ENCODE measurements around the gene SPATA16.

The SPATA16 gene

DNA sequence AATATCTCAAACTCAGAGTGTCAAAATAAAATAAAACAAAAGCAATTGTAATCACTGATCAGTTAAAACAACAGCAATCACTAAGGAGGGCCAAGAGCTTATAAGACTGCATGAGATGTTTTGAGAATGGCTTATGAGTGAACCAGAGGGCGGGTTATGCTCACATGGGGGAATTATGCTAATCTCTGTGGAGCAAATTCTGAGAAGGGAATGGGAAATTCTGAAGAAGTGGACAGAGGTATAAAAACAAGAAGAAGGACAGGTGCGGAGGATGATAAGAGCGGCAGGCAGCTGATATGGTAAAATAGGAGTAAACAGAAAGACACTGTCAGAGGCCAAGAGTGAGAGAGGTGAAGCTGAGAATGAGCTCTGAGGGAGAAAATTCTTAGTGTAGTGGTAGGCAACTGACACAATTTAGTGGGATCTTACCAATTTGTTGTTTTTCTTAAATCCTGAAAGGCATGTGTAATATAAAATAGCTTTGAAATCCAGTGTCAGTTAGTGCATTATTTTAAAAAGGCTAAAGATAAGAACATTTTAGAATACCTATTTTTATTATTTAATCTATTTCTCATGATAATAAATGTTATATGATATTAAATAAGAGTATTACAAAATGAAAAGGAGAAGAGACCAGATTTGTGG lies 133.8 kb downstream of the SPATA16 start:
- no peak for DNase-seq (ENCODE audit: insufficient read length, low spot score)
- no peak for FAIRE-seq

DNA sequence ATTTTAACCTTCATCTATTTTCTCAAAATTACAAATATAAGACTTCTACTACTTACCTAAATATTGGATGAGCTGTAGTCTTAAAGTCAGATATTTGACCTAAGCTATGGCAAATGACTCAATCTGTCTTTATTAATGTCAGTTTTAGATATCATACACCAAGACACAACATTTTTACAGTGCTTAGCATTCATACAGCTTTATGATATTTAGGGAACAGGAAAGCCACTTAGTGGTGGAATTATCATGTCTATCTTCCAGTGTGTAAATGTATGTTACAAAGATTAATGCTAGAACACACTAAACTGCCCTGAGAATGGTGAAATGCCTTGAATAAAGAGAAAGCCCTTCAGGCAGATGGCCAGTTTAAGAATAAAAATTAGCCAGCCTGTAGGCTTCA lies 135.0 kb downstream of the SPATA16 start:
- FAIRE-seq (no peak), DNase-seq (ENCODE audit: insufficient read length, low spot score) (no peak)

DNA sequence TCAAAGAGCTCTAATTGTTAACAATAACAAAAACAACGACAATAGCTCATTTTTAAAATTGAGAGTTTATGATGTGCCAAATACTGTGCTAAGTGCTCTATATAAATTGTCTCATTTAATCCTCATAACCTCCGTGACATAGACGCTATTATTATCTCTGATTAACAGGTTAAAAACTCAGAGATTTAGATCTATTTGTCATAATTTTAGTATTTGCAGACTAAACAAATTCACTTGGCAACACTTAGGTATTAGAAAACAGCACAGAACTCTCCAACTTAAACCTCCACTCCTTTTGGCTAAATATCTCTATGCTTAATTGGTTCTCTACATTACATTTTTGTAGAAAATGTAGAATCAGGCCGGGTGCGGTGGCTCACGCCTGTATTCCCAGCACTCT lies 136.4 kb downstream of the SPATA16 start:
- FAIRE-seq = no peak

DNA sequence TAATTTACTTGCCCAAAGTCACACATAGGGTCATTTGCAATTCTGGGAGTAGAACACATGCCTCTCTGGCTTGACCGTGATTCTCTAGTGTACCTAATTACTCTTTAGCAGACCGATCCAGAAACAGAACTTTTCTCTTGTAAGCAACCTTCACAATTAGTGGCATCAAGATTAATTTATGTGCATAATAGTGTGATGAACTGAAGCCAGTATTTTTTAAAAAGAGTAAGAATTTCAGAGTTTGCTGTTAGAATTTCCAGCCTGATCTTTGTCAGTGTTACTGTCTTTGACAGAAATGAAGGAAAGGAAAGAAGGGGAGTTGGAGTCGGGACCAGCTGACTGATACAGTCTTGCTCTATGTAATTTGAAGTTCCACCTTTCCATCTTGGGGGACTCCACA lies 137.1 kb downstream of the SPATA16 start:
- no peak for FAIRE-seq
- no peak for DNase-seq (ENCODE audit: insufficient read length, low spot score)

More for the DNA sequence above, 136.4 kb downstream of the SPATA16 start:
- no peak for DNase-seq (ENCODE audit: insufficient read length, low spot score)

DNA sequence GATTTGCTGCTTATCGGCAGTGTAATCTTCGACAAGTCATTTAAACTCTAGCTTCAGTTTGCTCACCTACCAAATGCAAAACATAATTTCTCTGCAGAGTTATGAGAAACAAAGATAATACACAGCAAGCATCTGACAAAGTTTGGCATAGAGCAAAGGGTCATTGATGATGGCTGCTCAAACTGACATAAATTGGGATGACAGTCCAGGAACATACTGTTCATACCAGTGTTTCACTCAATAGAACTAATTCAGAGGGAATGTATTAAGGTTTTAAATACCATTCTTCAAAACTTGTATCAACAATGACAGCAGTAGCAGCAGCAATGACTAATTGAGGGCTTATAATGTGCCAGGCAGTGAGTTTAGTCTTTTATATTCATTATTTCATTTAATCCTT lies 137.6 kb downstream of the SPATA16 start:
- no peak for FAIRE-seq

DNA sequence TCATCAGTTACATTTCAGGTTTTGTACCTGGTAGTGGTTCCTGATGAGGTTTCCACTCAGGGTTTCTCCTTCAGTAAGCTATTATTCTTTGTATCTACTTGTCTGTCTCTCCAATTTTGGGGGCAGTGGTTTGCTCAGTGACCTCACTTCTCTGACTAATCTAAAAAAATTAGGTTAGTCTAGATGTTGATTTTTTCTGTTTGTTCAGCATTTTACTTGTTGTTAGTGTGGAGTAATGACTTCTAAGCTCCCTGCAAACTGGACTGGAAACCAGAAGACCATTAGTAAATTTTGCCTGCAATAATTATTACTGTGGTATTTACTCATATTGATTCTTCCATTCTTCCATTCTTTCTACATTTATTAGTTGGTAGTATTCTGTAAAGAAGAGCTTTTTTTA lies 139.4 kb downstream of the SPATA16 start:
- no peak for DNase-seq (ENCODE audit: insufficient read length, low spot score)
- no peak for FAIRE-seq

More for the DNA sequence above, 137.6 kb downstream of the SPATA16 start:
- no peak for DNase-seq (ENCODE audit: insufficient read length, low spot score)

DNA sequence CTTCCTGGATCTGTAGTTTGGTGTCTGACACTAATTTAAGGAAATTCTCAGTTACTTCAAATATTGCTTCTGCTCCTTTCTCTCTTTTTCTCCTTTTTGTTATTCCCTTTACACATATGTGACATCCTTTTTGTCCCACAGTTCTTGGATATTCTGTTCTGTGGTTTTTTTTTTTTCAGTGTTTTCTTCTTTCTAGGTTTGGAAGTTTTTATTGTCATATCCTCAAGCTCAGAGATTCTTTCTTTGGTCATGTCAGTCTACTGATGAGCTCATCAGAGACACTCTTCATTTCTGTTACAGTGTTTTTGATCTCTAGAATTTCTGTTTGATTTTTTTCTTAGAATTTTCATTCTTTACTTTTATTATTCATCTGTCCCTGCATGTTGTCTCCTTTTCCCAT lies 140.5 kb downstream of the SPATA16 start:
- FAIRE-seq = no peak
- DNase-seq (ENCODE audit: insufficient read length, low spot score) = no peak

DNA sequence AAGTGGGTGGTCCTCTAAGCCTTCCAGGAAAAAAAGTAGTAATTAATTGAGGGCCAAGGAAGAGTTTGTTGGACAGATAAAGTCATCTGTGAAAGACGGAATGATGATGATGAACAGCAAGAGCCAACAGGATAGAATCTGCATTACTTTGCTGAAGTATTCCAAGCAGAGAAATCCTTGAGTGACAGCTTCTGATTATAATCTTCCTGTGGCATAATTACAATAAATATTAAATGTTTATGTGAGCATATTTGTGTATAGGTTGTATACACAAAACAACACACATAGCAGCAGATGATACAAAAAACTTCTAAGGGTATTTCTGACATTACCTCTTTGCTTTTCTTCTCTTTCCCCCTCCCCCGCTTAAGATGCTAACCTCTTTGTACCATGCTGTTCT lies 147.6 kb downstream of the SPATA16 start:
- DNase-seq (ENCODE audit: insufficient read length, low spot score) (no peak), FAIRE-seq (no peak)

DNA sequence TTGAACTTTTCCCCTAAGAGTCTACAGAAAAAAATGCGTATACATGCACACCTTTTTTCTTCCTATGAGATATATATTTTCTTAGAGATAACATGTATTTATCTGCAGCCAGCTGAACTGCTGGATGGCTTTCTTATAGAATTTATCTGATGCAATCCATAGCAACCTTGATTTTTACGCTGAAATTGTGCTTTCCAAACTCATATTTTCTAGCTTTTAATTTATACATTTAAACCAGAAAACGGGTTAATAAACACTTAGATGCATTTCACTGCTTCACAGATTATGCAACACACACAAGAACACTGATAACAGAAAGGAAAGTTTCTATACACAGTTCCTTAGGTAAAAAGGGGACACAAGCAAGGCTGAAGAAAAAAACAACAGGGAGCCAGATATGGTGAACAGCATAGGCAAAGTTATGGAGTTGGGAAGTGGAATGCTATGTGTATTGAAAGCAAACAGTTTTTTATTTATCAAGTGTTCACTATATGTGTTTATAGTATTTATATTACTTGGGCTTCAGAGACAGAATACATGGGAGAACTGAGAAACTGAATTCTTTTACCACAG lies 149.5 kb downstream of the SPATA16 start:
- DNase-seq (ENCODE audit: insufficient read length, low spot score) (no peak), FAIRE-seq (no peak)

DNA sequence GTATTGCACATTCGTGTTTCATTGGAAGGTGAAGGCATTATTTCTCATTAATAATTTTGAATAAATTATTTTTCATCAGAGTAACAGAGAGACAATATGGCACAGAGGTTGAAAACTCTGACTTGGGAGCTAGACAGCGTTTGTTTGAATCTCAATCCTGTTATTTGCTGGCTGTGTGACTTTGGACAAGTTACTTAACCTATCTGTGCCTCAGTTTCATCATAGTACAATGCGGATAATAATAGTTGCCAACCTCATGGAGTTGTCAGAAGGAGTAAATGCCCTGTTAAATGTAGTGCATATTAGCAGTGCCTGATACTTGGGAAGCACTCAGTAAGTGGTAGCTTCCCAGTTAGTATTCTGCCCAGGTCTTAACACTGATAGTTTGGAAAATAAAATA lies 151.7 kb downstream of the SPATA16 start:
- FAIRE-seq (no peak), DNase-seq (ENCODE audit: insufficient read length, low spot score) (no peak)

DNA sequence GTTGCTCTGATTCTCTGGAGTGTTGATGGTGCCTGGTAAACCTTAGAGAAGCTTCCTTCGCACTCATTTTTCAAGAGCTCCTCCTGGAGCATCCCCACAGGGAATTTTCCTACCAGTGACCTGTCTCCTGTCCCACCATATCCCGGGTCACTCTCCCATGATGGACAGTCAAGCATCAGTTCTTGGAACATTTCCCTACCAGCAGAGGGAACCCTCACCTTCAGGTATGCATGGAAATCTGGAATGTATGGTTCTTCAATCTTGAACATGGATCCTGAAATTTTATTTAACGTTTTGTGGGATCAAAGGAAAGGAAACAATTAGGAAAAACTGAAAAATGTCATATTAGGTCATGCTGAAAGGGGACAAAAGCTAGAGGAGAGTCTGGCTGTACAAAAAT lies 153.8 kb downstream of the SPATA16 start:
- DNase-seq (ENCODE audit: insufficient read length, low spot score) (no peak), FAIRE-seq (peak; percentile 23)

DNA sequence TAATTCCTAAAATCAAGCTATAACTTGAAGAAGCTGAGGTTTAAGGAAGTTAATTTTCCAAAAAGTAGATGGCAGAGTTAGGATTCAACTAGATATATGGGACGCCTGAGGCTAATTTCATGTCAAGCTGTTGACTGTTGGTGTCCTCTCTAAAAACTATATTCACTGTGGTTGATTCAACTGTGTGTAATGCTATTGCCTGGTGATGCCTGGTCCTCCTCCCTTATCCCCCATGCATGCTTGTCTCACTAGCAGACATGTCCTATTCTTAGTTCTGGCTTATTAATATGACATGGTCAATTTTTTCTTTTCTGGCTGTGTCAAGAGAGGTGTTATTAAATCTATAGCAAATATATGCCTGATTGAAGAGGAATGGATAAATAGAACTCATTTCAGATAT lies 156.1 kb downstream of the SPATA16 start:
- DNase-seq (ENCODE audit: insufficient read length, low spot score) (no peak), FAIRE-seq (no peak)

DNA sequence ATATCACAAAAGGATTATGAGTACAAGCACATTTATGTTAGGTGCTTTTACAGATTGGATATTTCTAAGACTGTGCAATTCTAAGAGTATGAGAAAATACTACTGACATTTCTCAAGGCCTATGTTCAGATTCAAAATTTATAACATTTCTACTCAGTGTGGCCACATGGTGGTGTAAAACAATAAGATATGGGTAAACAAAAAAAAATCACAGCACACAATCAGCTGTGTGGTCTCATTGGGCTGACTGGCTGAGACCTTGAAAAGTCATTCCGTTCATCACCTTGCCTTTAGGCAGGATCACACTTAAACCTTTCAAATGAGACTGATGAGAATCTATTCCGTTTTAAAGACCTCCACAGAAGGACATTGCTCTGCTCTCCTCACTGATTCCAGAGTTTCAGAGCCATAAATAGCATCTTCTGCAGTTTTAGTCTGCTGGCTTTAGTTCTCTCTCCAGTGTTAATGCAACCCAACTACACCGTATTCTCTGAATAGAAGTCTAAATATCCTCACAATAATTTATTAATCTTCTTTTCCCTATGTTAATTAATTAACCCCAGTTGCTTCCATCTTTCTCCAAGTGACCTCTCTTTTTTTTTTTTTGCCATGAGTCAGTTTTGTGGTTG lies 158.2 kb downstream of the SPATA16 start:
- DNase-seq (ENCODE audit: insufficient read length, low spot score) (no peak), FAIRE-seq (no peak)

DNA sequence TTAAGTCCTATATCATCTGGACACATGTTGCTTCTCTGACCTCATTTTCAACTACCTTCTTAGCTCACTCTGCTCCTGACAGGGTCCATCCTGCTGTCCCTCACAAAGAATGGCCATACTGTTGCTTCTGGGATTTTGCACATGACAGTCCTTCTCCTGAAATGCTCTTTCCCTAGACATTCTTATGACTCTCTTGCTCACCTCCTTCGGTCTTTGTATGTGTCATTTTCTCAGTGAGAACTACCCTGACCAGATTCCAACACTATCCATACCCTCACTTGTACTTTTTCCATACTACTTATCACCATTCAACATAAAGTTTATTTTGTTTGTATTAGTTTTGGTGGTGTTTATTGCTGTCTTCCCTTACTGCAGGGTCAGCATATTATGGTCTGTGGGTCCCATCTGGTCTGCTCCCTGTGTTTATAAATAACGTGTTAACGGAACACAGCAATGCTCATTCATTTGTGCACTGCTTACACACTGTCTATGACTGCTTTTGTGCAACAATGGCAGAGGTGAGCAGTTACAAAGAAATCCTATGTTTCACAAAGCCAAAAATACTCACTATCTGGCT lies 159.5 kb downstream of the SPATA16 start:
- no peak for DNase-seq (ENCODE audit: insufficient read length, low spot score)
- FAIRE-seq = peak; percentile 13

DNA sequence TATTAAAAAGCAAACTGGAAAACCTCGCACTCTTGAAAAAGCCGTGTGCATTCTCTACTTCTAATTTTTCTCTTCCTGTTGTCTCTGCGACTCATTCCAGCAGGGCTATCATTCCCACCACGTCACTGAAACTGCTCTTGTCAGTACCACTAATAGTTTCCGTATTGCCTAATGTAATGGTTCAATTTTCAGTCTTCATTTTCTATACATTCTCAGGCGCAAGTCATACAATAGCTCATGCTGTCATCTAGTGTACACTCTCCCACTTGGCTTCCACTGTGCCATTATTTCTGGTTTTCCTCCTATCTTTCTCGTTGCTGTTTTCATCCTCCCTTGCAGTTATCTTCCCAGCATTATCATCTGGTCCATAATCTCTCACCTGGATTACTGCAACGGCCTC lies 160.2 kb downstream of the SPATA16 start:
- FAIRE-seq (no peak), DNase-seq (ENCODE audit: insufficient read length, low spot score) (no peak)

DNA sequence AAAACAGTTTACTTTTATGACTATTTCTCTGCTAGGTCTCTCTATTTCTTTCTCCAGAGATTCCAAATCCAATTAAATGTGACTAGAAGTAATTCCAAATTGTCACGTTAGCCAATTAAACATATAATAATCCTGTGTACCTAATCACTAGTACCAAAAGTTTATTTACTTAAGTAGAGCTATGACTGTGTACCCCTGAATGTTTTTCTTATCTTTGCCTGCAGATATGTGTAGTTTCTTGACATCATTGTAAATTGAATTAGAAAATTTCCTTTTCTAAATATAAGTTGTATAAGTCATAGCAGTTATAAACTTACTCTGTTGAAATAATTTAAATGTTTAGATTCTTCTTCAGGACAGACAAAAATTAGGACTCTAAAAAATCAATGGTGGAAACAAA lies 163.3 kb downstream of the SPATA16 start:
- DNase-seq (ENCODE audit: insufficient read length, low spot score) = no peak
- no peak for FAIRE-seq

DNA sequence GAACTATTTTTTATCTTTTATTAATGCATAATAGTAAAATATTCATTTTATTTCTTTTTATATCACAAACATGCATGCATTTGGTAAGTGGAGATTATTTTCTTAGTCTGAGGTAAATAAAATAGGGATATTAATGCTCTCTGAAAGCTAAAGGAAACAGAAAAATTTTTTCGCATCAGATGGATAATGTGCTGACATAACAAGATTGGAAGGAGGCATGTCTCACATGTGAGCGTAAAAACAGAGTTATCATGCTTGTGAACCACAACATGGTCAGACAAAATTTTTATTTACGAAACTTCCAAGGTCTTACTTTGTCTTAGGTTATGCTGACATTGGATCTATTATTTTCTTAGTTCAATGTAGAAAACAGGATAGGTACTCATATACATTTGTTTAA lies 166.1 kb downstream of the SPATA16 start:
- FAIRE-seq = no peak

DNA sequence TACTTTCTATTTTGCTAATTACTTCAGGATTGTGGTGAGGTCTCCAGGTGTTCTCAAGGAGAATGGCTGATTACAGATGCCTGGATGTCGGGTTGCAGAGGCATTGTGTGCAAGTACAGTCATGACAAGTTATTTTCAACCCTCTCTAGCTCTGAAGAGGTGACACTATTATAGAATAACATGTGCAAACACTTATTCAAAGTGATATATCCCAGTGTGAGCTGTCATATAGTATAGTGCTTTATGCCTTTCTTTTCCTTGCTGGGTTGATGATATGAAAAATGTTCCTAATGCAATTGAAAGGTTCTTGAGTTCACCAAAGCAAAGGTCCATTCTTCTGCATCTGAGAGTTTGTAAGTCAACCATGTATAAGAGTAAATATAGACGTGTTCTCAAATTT lies 167.2 kb downstream of the SPATA16 start:
- FAIRE-seq = no peak
- DNase-seq (ENCODE audit: insufficient read length, low spot score) = no peak

More for the DNA sequence above, 166.1 kb downstream of the SPATA16 start:
- DNase-seq (ENCODE audit: insufficient read length, low spot score) = no peak

DNA sequence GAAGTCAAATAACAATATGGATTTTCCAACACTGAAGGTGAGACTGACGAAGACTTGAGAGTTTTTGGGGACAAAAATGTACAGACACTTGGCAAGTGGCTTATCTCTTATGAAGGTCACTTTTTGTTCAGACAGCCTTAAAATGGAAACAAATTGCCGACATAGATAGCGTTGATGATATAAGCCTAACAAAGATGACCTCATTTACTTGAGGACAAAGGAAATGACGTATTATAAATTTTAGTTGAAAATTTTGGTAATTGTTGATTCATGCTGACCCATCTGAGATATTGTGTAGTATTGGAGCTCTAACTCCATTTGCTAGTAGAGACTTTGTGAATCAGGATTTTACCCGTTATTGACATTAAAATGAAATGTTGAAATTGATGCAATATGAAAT lies 168.3 kb downstream of the SPATA16 start:
- no peak for FAIRE-seq

DNA sequence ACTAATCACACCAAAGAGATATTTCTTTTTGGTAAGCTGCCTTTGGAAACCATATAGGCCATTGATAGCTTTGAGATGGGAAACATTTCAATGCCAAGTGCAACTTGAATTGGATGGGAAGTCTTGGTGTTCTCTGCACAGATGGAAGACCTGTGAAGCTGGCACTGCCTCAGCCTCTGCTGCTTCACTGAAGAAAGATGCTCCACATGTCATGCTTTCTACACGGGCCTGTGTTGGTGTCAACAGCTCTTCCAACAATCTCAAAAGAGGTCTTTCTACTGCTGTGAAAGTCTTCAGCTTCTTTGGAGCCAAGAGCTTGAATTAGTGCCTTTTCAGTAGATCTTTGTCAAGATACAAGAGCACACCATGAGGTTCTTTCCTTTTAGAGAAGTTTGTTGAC lies 169.0 kb downstream of the SPATA16 start:
- FAIRE-seq = no peak
- DNase-seq (ENCODE audit: insufficient read length, low spot score) = no peak

More for the DNA sequence above, 168.3 kb downstream of the SPATA16 start:
- DNase-seq (ENCODE audit: insufficient read length, low spot score) = no peak

DNA sequence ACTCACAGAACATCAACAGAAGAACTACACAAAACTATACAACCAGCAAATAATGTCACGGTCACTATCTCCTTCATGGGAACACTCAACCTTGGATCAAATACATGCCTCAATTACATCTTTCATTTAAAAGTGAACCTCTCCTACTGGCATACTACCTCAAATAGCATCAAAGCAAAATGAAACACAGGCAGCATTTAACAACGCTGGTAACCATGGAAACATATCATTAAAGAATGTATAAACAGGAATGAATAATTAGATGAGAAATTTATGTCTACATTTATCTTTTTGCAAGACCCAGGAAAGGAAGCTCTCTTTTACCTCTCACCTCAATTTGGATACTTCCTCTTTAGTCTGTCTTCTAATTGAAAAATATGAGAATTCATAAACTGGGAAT lies 172.4 kb downstream of the SPATA16 start:
- no peak for FAIRE-seq
- DNase-seq (ENCODE audit: insufficient read length, low spot score) = no peak

DNA sequence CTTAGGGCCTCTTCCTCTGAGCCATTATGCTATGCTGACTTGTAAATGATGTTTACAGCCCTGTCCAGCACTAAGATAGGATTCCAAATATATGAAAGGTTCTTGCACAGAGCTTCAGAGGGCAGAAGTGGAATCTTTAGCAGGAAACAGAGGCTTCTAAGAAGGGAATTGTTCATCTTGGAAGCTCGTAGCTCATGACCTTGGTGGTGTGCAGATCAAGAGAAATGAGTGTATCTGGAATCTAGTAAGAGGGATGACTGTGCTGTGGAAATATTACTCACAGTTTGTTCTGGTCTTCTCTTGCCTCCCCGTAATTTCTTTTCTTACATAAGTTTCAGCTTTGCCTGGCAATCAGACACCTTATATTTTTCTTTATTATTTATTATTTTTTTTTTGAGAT lies 175.8 kb downstream of the SPATA16 start:
- DNase-seq (ENCODE audit: insufficient read length, low spot score) (no peak), FAIRE-seq (no peak)
